ENCODE results near the gene AK9. TPM values are rescaled to one million over a fixed set of nuclear protein-coding genes. Genes with fewer than 3 reads are reported as not detected.

The AK9 gene
- total RNA-seq, 1 experiment from 2014 or later, result 2.6 TPM

- TF ChIP-seq CTCF (conservative IDR thresholded peaks at IDR 0.05; ENCODE audit: low read depth, low read length), result no peak
- TF ChIP-seq EZH2 (IDR thresholded peaks at IDR 0.05; ENCODE audit: borderline replicate concordance, low read depth, low read length, poor library complexity, severe bottlenecking), result no peak
- ChIA-PET POLR2A (ENCODE audit: low non-redundant PET) (no interaction called here), CTCF (interaction anchor here (0.6 kb wide), 1 partner anchor 884 kb away, joined by 3 read pairs; no protein-coding TSS in a partner anchor)
- Histone ChIP-seq H3K4me3 (ENCODE audit: low read depth, low read length, poor library complexity, severe bottlenecking) (no peak overlapping the region), H3K9me3 (ENCODE audit: low read depth, low read length, poor library complexity, severe bottlenecking) (no peaks in the 10 kb centered on the region), H3K4me1 (ENCODE audit: insufficient read depth, low read length, poor library complexity, severe bottlenecking) (no peaks in the 10 kb centered on the region), H3K27me3 (replicated peaks; ENCODE audit: insufficient read depth, low read depth, low read length, poor library complexity) (no peaks in the 10 kb centered on the region), H3K27ac (ENCODE audit: low read depth, low read length, poor library complexity, severe bottlenecking) (no peak overlapping the region), H3K36me3 (ENCODE audit: insufficient read depth, low read length, poor library complexity, severe bottlenecking) (no peaks in the 10 kb centered on the region)
- BruUV-seq (replicated peaks), result no TSS peak
- no peak for DNase-seq (ENCODE audit: low spot score)
- intact Hi-C loops (cut with micrococcal nuclease; ENCODE audit: unreplicated experiment), result no loop called here
These were observed 67.7 kb downstream of the AK9 start for GRCh38 chr6:109623288-109623687.

GRCh38 chr6:109612268-109612667 is 78.7 kb downstream of the AK9 start:
- Histone ChIP-seq H3K27ac (ENCODE audit: low read depth, low read length, poor library complexity, severe bottlenecking) (no peak overlapping the region), H3K4me1 (ENCODE audit: insufficient read depth, low read length, poor library complexity, severe bottlenecking) (no peaks in the 10 kb centered on the region), H3K36me3 (ENCODE audit: insufficient read depth, low read length, poor library complexity, severe bottlenecking) (no peaks in the 10 kb centered on the region), H3K9me3 (ENCODE audit: low read depth, low read length, poor library complexity, severe bottlenecking) (peaks cover 3% of the 10 kb centered on the region), H3K27me3 (replicated peaks; ENCODE audit: insufficient read depth, low read depth, low read length, poor library complexity) (no peaks in the 10 kb centered on the region), H3K4me3 (ENCODE audit: low read depth, low read length, poor library complexity, severe bottlenecking) (no peak overlapping the region)
- ChIA-PET CTCF (no interaction called here), POLR2A (ENCODE audit: low non-redundant PET) (no interaction called here)
- peak; percentile 4 for DNase-seq (ENCODE audit: low spot score)
- BruUV-seq (replicated peaks), result no TSS peak
- intact Hi-C loops (cut with micrococcal nuclease; ENCODE audit: unreplicated experiment), result no loop called here
- TF ChIP-seq CTCF (conservative IDR thresholded peaks at IDR 0.05; ENCODE audit: low read depth, low read length) (no peak), EZH2 (IDR thresholded peaks at IDR 0.05; ENCODE audit: borderline replicate concordance, low read depth, low read length, poor library complexity, severe bottlenecking) (no peak)

- Histone ChIP-seq H3K9me3 (ENCODE audit: low read depth, low read length, poor library complexity, severe bottlenecking) (peaks cover 3% of the 10 kb centered on the region), H3K4me1 (ENCODE audit: insufficient read depth, low read length, poor library complexity, severe bottlenecking) (no peaks in the 10 kb centered on the region), H3K36me3 (ENCODE audit: insufficient read depth, low read length, poor library complexity, severe bottlenecking) (no peaks in the 10 kb centered on the region), H3K27ac (ENCODE audit: low read depth, low read length, poor library complexity, severe bottlenecking) (no peak overlapping the region), H3K4me3 (ENCODE audit: low read depth, low read length, poor library complexity, severe bottlenecking) (no peak overlapping the region), H3K27me3 (replicated peaks; ENCODE audit: insufficient read depth, low read depth, low read length, poor library complexity) (no peaks in the 10 kb centered on the region)
- BruUV-seq (replicated peaks), result no TSS peak
- POLR2A ChIA-PET (ENCODE audit: low non-redundant PET), result no interaction called here
- no peak for TF ChIP-seq CTCF (conservative IDR thresholded peaks at IDR 0.05; ENCODE audit: low read depth, low read length)
- CTCF ChIA-PET, result no interaction called here
- no peak for DNase-seq (ENCODE audit: low spot score)
- intact Hi-C loops (cut with micrococcal nuclease; ENCODE audit: unreplicated experiment), result no loop called here
These were observed 79.5 kb downstream of the AK9 start for GRCh38 chr6:109611502-109611901.

All from A673 (cell line).